ENCODE data around the gene LOXHD1.

GRCh38 chr18:46456691-46457090 lies 200.3 kb downstream of the LOXHD1 start:
- TF ChIP-seq REST (IDR thresholded peaks at IDR 0.05; ENCODE audit: insufficient read depth in 1 of 2, low read depth in 2 of 2, low read length in 1 of 2) (no peak), CTCF (IDR thresholded peaks at IDR 0.05) (no peak), TCF7L2 (IDR thresholded peaks at IDR 0.05; ENCODE audit: low read depth, low read length) (no peak)

Data from Panc1 (cell line).